SK-N-MC (cell line): ENCODE measurements around the gene TRAPPC4.

Experiments
- EZH2 ChIP-seq: fragments of 200-600 bp; sonication (generic); IDR thresholded peaks from one replicate; pipeline ENCODE4 v1.6.1; 2017; ENCODE audit warnings: antibody characterized with exemption
- POLR2AphosphoS5 ChIP-seq: IDR thresholded peaks from 2 replicates; pipeline ENCODE4 v1.6.1; 2012; ENCODE audit warnings: mild to moderate bottlenecking, low read depth, low read length, borderline replicate concordance

GRCh38 chr11:119019996-119020395 lies 1.4 kb downstream of the TRAPPC4 start:
- no peak for TF ChIP-seq POLR2AphosphoS5
- TF ChIP-seq EZH2, result no peak
